MCF 10A (cell line): ENCODE results near the gene TRIM62. TPM values are rescaled to one million over a fixed set of nuclear protein-coding genes. Genes with fewer than 3 reads are reported as not detected.

Source experiments
- BruUV-seq: library from RNA; stranded (reverse); fragments of 400-500 nt; replicated peaks from 2 replicates; lab custom pipeline; 2021; lab: Mats Ljungman, UMichigan
- CTCF ChIA-PET: fragments of 300-600 bp; sonication (Branson Sonifier 250); formaldehyde crosslinking; extraction: SDS; loops from one replicate; lab custom pipeline; 2021; ENCODE audit warnings: antibody characterized with exemption, inconsistent platforms; lab: Yijun Ruan, JAX
- POLR2A ChIA-PET: fragments of 300-600, 350-650 bp; sonication (Branson Sonifier 250); formaldehyde crosslinking; extraction: SDS; loops from one replicate; lab custom pipeline; 2020; ENCODE audit warnings: antibody characterized with exemption, inconsistent platforms; lab: Yijun Ruan, JAX
- DNase-seq: peaks from one replicate; pipeline ENCODE4 v3.0.0-alpha.2; 2018; ENCODE audit not compliant: unreplicated experiment
- H3K27ac Mint-ChIP-seq: one replicate; pipeline ENCODE4 v1.8.0; 2022; ENCODE audit warnings: mild to moderate bottlenecking, low read depth, mixed read lengths; ENCODE audit not compliant: unreplicated experiment
- H3K27me3 Mint-ChIP-seq: one replicate; pipeline ENCODE4 v1.8.0; 2022; ENCODE audit warnings: mixed read lengths; ENCODE audit not compliant: insufficient read depth, unreplicated experiment
- H3K36me3 Mint-ChIP-seq: one replicate; pipeline ENCODE4 v1.8.0; 2022; ENCODE audit warnings: mild to moderate bottlenecking, moderate library complexity, mixed read lengths; ENCODE audit not compliant: insufficient read depth, unreplicated experiment
- H3K4me1 Mint-ChIP-seq: one replicate; pipeline ENCODE4 v1.8.0; 2022; ENCODE audit warnings: mixed read lengths; ENCODE audit not compliant: insufficient read depth, unreplicated experiment
- H3K4me3 Mint-ChIP-seq: one replicate; pipeline ENCODE4 v1.8.0; 2022; ENCODE audit warnings: mild to moderate bottlenecking, moderate library complexity, mixed read lengths; ENCODE audit not compliant: unreplicated experiment
- H3K9me3 Mint-ChIP-seq: one replicate; pipeline ENCODE4 v1.8.0; 2022; ENCODE audit warnings: mixed read lengths; ENCODE audit not compliant: unreplicated experiment
- intact Hi-C: fragments of 100-400 bp; cut with micrococcal nuclease; formaldehyde crosslinking; loops from 2 replicates; pipeline ENCODE4 v1.14.1; 2022
- total RNA-seq: library from RNA; stranded (reverse); gene quantifications from 2 replicates; pipeline ENCODE4 v1.2.3, GENCODE V29; 2022
- TF ChIP-seq, protein P1 (sequence below): fragments of 200-600 bp; IDR thresholded peaks from one replicate; pipeline ENCODE4 v1.8.0; 2022; ENCODE audit warnings: antibody characterized with exemption, mild to moderate bottlenecking; ENCODE audit not compliant: unreplicated experiment

TRIM62 gene
- total RNA-seq, 1 experiment from 2014 or later: 2.4 TPM

DNA sequence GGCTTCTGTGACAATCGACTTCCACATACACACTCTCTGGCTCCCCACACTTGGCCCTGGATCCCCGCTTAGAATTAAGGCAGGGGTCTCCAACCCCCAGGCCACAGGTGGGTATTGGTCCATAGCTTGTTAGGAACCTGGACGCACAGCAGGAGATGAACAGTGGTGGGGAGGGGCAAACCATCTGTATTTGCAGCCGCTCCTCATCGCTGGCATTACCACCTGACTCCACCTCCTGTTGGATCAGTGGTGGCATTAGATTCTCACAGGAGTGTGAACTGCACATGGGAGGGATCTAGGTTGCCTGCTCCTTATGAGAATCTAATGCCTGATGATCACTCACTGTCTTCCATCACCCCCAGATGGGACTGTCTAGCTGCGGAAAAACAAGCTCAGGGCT, 16.0 kb downstream of the TRIM62 start:
- ChIA-PET CTCF (no interaction called here), POLR2A (interaction anchor here (0.9 kb wide), 1 partner anchor 18 kb away, joined by 3 read pairs; no protein-coding TSS in a partner anchor)
- no peaks in the 10 kb centered on the region for H3K4me1 Mint-ChIP-seq
- TF ChIP-seq, protein P1, sequence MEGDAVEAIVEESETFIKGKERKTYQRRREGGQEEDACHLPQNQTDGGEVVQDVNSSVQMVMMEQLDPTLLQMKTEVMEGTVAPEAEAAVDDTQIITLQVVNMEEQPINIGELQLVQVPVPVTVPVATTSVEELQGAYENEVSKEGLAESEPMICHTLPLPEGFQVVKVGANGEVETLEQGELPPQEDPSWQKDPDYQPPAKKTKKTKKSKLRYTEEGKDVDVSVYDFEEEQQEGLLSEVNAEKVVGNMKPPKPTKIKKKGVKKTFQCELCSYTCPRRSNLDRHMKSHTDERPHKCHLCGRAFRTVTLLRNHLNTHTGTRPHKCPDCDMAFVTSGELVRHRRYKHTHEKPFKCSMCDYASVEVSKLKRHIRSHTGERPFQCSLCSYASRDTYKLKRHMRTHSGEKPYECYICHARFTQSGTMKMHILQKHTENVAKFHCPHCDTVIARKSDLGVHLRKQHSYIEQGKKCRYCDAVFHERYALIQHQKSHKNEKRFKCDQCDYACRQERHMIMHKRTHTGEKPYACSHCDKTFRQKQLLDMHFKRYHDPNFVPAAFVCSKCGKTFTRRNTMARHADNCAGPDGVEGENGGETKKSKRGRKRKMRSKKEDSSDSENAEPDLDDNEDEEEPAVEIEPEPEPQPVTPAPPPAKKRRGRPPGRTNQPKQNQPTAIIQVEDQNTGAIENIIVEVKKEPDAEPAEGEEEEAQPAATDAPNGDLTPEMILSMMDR: no peak
- DNase-seq: no peak
- H3K4me3 Mint-ChIP-seq: no peak overlapping the region
- intact Hi-C loops: no loop called here
- no peak overlapping the region for H3K27ac Mint-ChIP-seq
- peaks cover 7% of the 10 kb centered on the region for H3K36me3 Mint-ChIP-seq
- H3K9me3 Mint-ChIP-seq: no peaks in the 10 kb centered on the region
- no TSS peak for BruUV-seq
- no peaks in the 10 kb centered on the region for H3K27me3 Mint-ChIP-seq

DNA sequence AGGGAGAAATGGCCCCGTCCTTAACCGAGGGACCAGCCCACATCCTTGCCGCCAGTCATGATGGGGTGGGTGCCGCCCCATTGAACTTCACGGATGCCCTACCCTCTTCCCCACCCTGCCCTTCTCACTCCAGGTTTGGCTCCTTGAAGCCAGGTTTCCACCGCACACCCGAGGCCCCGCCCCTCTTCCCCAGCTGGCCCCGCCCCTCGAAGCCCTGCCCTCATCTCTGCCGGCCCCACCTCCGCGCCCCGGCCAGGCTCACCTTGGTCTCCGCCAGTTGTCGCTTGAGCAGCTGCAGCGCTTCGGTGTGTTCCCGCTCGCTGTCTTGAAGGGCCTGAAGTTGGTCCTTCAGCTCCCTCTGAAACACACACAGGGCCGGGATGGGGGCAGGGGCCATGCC, 16.6 kb downstream of the TRIM62 start:
- no TSS peak for BruUV-seq
- intact Hi-C loops: no loop called here
- TF ChIP-seq, protein P1: no peak
- no peaks in the 10 kb centered on the region for H3K27me3 Mint-ChIP-seq
- H3K36me3 Mint-ChIP-seq: peaks cover 7% of the 10 kb centered on the region
- H3K9me3 Mint-ChIP-seq: no peaks in the 10 kb centered on the region
- H3K4me1 Mint-ChIP-seq: no peaks in the 10 kb centered on the region
- ChIA-PET CTCF (no interaction called here), POLR2A (no interaction called here)
- DNase-seq: no peak
- H3K4me3 Mint-ChIP-seq: no peak overlapping the region
- no peak overlapping the region for H3K27ac Mint-ChIP-seq

DNA sequence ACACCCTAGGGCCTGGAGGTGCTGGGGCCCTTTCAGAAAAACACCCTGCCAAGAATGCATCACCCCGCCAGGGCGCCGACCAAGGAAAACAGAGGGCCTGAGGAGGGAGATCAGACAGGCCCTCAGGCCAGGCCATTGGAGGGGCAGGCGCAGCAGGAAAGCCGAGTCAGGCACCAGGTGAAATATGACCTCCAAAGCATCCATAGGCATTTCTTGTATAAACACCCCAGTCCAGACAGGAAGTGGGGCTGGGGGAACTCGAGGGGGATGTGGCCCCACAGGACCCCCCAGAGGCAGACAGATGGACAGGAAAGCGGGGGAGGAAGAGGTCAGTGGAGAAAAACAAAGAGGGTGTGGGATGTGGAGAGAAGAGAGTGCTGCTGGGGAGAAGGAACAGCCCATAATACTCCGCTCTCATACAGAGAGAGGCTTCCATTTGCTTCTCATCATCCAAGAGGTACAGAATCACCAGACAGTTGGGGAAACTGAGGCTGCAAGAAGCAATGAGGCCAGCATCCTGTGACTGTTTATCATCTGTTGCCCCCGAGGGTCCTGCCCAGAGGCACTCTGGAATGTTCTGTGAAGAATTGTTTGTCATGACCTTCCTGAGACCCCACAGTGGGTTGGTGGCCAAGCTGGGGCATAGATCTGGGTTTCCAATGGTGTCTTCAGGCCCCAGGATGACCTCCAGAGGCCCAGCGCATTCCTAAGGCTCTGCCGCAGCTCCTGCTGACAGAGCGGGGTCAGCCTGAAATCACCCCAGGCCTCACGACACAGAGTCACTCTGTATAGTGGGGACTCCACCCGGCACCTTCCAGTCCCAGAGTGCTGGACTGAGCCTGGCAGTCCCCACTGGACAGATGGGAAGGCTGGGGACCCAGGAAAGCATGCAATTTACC, 18.0 kb downstream of the TRIM62 start:
- BruUV-seq: no TSS peak
- CTCF ChIA-PET: no interaction called here
- H3K36me3 Mint-ChIP-seq: peaks cover 7% of the 10 kb centered on the region
- H3K4me1 Mint-ChIP-seq: no peaks in the 10 kb centered on the region
- no peak overlapping the region for H3K4me3 Mint-ChIP-seq
- intact Hi-C loops: no loop called here
- no peak for DNase-seq
- TF ChIP-seq, protein P1: no peak
- H3K27ac Mint-ChIP-seq: no peak overlapping the region
- H3K9me3 Mint-ChIP-seq: no peaks in the 10 kb centered on the region
- H3K27me3 Mint-ChIP-seq: no peaks in the 10 kb centered on the region
- POLR2A ChIA-PET: no interaction called here

DNA sequence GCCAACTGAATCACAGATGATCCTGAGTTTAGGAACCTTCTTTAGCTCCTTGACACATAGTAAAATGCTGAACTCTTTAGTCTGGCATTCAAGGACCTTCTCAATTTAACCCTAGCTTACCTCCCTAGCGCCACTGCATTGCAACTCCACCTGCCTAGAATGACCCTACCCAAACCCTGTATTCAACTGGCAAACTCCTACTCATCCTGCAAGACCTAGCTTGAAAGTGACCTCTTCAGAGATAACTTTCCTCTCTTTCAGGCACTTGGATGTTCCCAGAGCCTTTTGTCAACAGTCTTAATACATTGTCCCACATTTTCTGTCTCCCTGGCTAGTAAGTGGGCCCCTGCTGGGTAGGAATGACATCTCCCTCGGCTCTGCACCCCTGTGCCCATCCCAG, 19.7 kb downstream of the TRIM62 start:
- no peak overlapping the region for H3K27ac Mint-ChIP-seq
- no TSS peak for BruUV-seq
- no peak overlapping the region for H3K4me3 Mint-ChIP-seq

More for the DNA sequence above, 19.7 kb downstream of the TRIM62 start:
- ChIA-PET CTCF (interaction anchor here (0.9 kb wide), 1 partner anchor 35 kb away, joined by 3 read pairs; no protein-coding TSS in a partner anchor), POLR2A (no interaction called here)
- H3K9me3 Mint-ChIP-seq: no peaks in the 10 kb centered on the region
- no peaks in the 10 kb centered on the region for H3K4me1 Mint-ChIP-seq
- DNase-seq: no peak
- peaks cover 7% of the 10 kb centered on the region for H3K36me3 Mint-ChIP-seq
- H3K27me3 Mint-ChIP-seq: no peaks in the 10 kb centered on the region
- intact Hi-C loops: no loop called here
- TF ChIP-seq, protein P1: no peak
